CD8-positive, alpha-beta memory T cell (primary cell): ENCODE data around the gene FOXC1. TPM values are rescaled to one million over a fixed set of nuclear protein-coding genes. Genes with fewer than 3 reads are reported as not detected.
A peak's percentile ranks its signal among the peaks of the same experiment; 100 is the strongest.

Experiments
- CTCF ChIA-PET: fragments of 350-600 bp; sonication (Branson Sonifier 250); formaldehyde crosslinking; loops from one replicate; lab custom pipeline; 2021; ENCODE audit warnings: antibody characterized with exemption; lab: Charles Lee
- POLR2A ChIA-PET: fragments of 350-600 bp; sonication (Branson Sonifier 250); formaldehyde crosslinking; loops from one replicate; lab custom pipeline; 2021; ENCODE audit warnings: antibody characterized with exemption; lab: Charles Lee
- DNase-seq, 5 donors: peaks; one replicate each; pipeline versions ENCODE4 v3.0.0 to v3.0.0-alpha.2; 2020 to 2022; ENCODE audit warnings: mixed read lengths in 1 of 5
- H3K27ac ChIP-seq: one replicate; pipeline ENCODE4 v1.7.0; 2013; ENCODE audit warnings: low read depth, mild to moderate bottlenecking, low read length, moderate library complexity
- H3K27me3 ChIP-seq: 2 replicates; pipeline ENCODE4 v1.7.0; 2013; ENCODE audit warnings: low read length, mild to moderate bottlenecking; ENCODE audit not compliant: insufficient read depth, poor library complexity, severe bottlenecking
- H3K36me3 ChIP-seq: 2 replicates; pipeline ENCODE4 v1.7.0; 2013; ENCODE audit warnings: mild to moderate bottlenecking, low read length, moderate library complexity; ENCODE audit not compliant: insufficient read depth
- H3K4me1 ChIP-seq: 2 replicates; pipeline ENCODE4 v1.7.0; 2013; ENCODE audit warnings: mild to moderate bottlenecking, low read length, moderate library complexity; ENCODE audit not compliant: insufficient read depth
- H3K4me3 ChIP-seq: 2 replicates; pipeline ENCODE4 v1.7.0; 2013; ENCODE audit warnings: mild to moderate bottlenecking, low read length
- H3K9me3 ChIP-seq: 2 replicates; pipeline ENCODE4 v1.7.0; 2013; ENCODE audit warnings: mild to moderate bottlenecking, low read length
- H3K27ac Mint-ChIP-seq, 8 donors: one replicate each; pipeline ENCODE4 v1.8.0; 2020 to 2021; ENCODE audit warnings: mixed read lengths in 8 of 8, mild to moderate bottlenecking in 6 of 8, inconsistent platforms in 3 of 8, moderate library complexity in 3 of 8
- H3K27me3 Mint-ChIP-seq, 2 donors: one replicate each; pipeline ENCODE4 v1.8.0; 2020 to 2021; ENCODE audit warnings: mixed read lengths in 2 of 2, mild to moderate bottlenecking in 1 of 2, moderate library complexity in 1 of 2
- H3K36me3 Mint-ChIP-seq, 3 donors: one replicate each; pipeline ENCODE4 v1.8.0; 2020 to 2021; ENCODE audit warnings: mixed read lengths in 3 of 3, inconsistent platforms in 1 of 3, mild to moderate bottlenecking in 1 of 3
- H3K4me1 Mint-ChIP-seq, 3 donors: one replicate each; pipeline ENCODE4 v1.8.0; 2020 to 2021; ENCODE audit warnings: mixed read lengths in 3 of 3, inconsistent platforms in 1 of 3, mild to moderate bottlenecking in 1 of 3
- H3K4me3 Mint-ChIP-seq, 7 donors: one replicate each; pipeline ENCODE4 v1.8.0; 2020 to 2021; ENCODE audit warnings: mixed read lengths in 7 of 7, mild to moderate bottlenecking in 6 of 7, moderate library complexity in 4 of 7, inconsistent platforms in 2 of 7
- H3K9me3 Mint-ChIP-seq, 5 donors: one replicate each; pipeline ENCODE4 v1.8.0; 2020 to 2022; ENCODE audit warnings: mixed read lengths in 5 of 5, mild to moderate bottlenecking in 3 of 5, moderate library complexity in 2 of 5, inconsistent platforms in 1 of 5
- polyA plus RNA-seq: library from polyadenylated mRNA; unstranded; fragments of 300-500 nt; fragmentation: Illumina TruSeq; gene quantifications from one replicate; pipeline ENCODE4 v1.2.3, GENCODE V29; 2021
- total RNA-seq, 2 experiments: library from RNA; stranded (reverse); gene quantifications; one replicate each; pipeline ENCODE4 v1.2.3, GENCODE V29; 2021

FOXC1 gene
- total and polyA plus RNA-seq, 3 experiments from 2014 or later: not detected

DNA sequence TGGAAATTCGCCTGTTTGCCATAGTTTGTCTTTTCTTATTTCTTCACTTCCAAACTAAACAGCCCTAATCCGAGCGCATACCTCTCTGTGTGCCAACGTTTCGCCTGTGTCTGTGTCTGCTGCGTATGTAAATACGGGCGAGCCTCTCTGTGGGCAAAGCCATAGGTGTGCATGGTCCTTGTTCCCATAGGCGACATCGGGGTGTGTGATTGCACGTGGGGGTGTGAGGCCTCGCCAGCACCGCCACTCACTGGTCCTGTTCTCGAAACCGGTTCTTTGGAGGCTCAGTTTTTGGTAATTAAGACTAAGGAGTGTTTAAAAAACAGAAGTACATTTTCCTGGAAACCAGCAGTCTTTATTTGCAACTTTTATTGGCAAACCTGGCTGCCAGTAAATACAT, 6.0 kb upstream of the FOXC1 start:
- no peak for DNase-seq
- Mint-ChIP-seq H3K27me3 (peaks cover 64 to 79% of the 10 kb centered on the region in 2 donors), H3K36me3 (no peaks in the 10 kb centered on the region), H3K4me1 (peaks cover 29 to 40% (median 30%) of the 10 kb centered on the region in 3 donors), H3K9me3 (peaks cover 0 to 2% (median 0%) of the 10 kb centered on the region in 5 donors), H3K27ac (peak overlapping the region in 2 of 8 donors; percentile 29 to 84), H3K4me3 (peak overlapping the region in 2 of 7 donors; percentile 8 to 74)
- Histone ChIP-seq H3K27me3 (peaks cover 75% of the 10 kb centered on the region), H3K36me3 (no peaks in the 10 kb centered on the region), H3K4me1 (peaks cover 34% of the 10 kb centered on the region), H3K9me3 (no peaks in the 10 kb centered on the region), H3K4me3 (no peak overlapping the region), H3K27ac (no peak overlapping the region)
- POLR2A ChIA-PET: no interaction called here
- CTCF ChIA-PET: interaction anchor here (10.7 kb wide), 1 partner anchor 1031 kb away, joined by 150 read pairs; no protein-coding TSS in a partner anchor

GRCh38 chr6:1604158-1605003, 5.3 kb upstream of the FOXC1 start:
- Histone ChIP-seq H3K27me3 (peaks cover 74% of the 10 kb centered on the region), H3K4me3 (no peak overlapping the region)

GRCh38 chr6:1605004-1605892, 4.5 kb upstream of the FOXC1 start:
- H3K4me3 Mint-ChIP-seq: peak overlapping the region in 6 of 7 donors; percentile 32 to 75 (median 65)

More at GRCh38 chr6:1604158-1605003, 5.3 kb upstream of the FOXC1 start:
- ChIA-PET POLR2A (no interaction called here), CTCF (interaction anchor here (0.8 to 4.3 kb wide), 3 partner anchors 7 to 1030 kb away, joined by 4 to 38 read pairs (median 27); no protein-coding TSS in a partner anchor)
- Histone ChIP-seq H3K4me1 (peaks cover 34% of the 10 kb centered on the region), H3K9me3 (no peaks in the 10 kb centered on the region), H3K36me3 (no peaks in the 10 kb centered on the region), H3K27ac (no peak overlapping the region)
- Mint-ChIP-seq H3K27me3 (peaks cover 62 to 83% of the 10 kb centered on the region in 2 donors), H3K9me3 (peaks cover 0 to 2% (median 0%) of the 10 kb centered on the region in 5 donors), H3K36me3 (no peaks in the 10 kb centered on the region), H3K27ac (no peak overlapping the region), H3K4me3 (no peak overlapping the region), H3K4me1 (peaks cover 30 to 46% (median 31%) of the 10 kb centered on the region in 3 donors)
- peak in 4 of 5 donors; percentile 45 to 68 (median 54) for DNase-seq

GRCh38 chr6:1605893-1606779, 3.6 kb upstream of the FOXC1 start:
- peak overlapping the region in 1 of 8 donors; percentile 52 for H3K27ac Mint-ChIP-seq
- H3K27me3 ChIP-seq: peaks cover 61% of the 10 kb centered on the region
- no peak for DNase-seq
- H3K9me3 Mint-ChIP-seq: peaks cover 0 to 2% (median 0%) of the 10 kb centered on the region in 5 donors
- no peaks in the 10 kb centered on the region for H3K36me3 ChIP-seq
- H3K36me3 Mint-ChIP-seq: no peaks in the 10 kb centered on the region
- H3K4me1 ChIP-seq: peaks cover 34% of the 10 kb centered on the region
- no peak overlapping the region for H3K27ac ChIP-seq
- H3K4me3 Mint-ChIP-seq: peak overlapping the region in 5 of 7 donors; percentile 27 to 71 (median 41)
- H3K4me3 ChIP-seq: no peak overlapping the region
- peaks cover 33 to 50% (median 35%) of the 10 kb centered on the region in 3 donors for H3K4me1 Mint-ChIP-seq
- H3K9me3 ChIP-seq: no peaks in the 10 kb centered on the region
- H3K27me3 Mint-ChIP-seq: peaks cover 57 to 70% of the 10 kb centered on the region in 2 donors
- ChIA-PET CTCF (interaction anchor here (0.8 to 4.3 kb wide), 7 partner anchors 9 to 1029 kb away, joined by 3 to 38 read pairs (median 4); no protein-coding TSS in a partner anchor), POLR2A (no interaction called here)

More at GRCh38 chr6:1605004-1605892, 4.5 kb upstream of the FOXC1 start:
- POLR2A ChIA-PET: no interaction called here
- Histone ChIP-seq H3K4me1 (peaks cover 34% of the 10 kb centered on the region), H3K9me3 (no peaks in the 10 kb centered on the region), H3K27ac (no peak overlapping the region), H3K27me3 (peaks cover 66% of the 10 kb centered on the region), H3K4me3 (no peak overlapping the region), H3K36me3 (no peaks in the 10 kb centered on the region)
- H3K4me1 Mint-ChIP-seq: peaks cover 30 to 46% (median 31%) of the 10 kb centered on the region in 3 donors
- H3K36me3 Mint-ChIP-seq: no peaks in the 10 kb centered on the region
- CTCF ChIA-PET: interaction anchor here (0.8 to 4.3 kb wide), 7 partner anchors 8 to 1030 kb away, joined by 3 to 38 read pairs (median 4); no protein-coding TSS in a partner anchor
- peaks cover 0 to 2% (median 0%) of the 10 kb centered on the region in 5 donors for H3K9me3 Mint-ChIP-seq
- no peak for DNase-seq
- H3K27ac Mint-ChIP-seq: peak overlapping the region in 1 of 8 donors; percentile 52
- H3K27me3 Mint-ChIP-seq: peaks cover 59 to 74% of the 10 kb centered on the region in 2 donors

GRCh38 chr6:1606780-1607515, 2.8 kb upstream of the FOXC1 start:
- H3K4me1 Mint-ChIP-seq: peaks cover 35 to 51% (median 37%) of the 10 kb centered on the region in 3 donors
- H3K4me1 ChIP-seq: peaks cover 36% of the 10 kb centered on the region
- H3K4me3 ChIP-seq: no peak overlapping the region

DNA sequence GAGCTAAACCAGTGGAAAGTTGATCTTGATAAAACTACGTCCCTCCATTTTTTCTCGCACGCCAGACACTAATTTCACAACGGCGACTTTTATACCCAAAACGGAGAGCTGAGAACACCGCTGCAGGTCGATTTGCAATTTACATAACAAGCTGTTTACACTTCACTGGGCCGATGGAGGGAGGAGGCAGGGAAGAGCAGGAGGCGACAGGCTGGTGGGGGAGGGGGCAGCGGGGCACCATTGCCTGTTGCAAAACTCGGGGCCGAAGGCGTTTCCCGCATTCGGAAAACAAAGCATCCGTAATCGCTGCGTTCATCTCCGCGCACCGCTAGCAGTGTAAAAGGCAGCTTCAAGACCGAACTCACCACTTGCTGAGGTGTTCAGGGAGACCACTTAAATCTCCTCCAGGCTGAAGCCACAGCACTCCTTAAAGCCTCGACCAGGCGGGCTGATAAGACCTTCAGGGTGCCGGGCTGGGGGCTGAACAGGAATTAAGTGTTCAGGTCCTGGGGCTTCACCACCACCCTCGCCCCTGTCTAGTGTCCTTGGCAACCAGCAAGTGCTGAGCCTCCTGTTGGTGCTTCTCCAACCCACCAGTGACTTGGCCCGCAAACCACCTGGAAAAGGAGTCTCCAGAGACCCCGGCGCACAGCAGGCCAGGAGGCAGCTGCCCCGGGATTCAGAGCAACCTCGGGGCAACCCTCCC, 2.0 kb upstream of the FOXC1 start:
- Mint-ChIP-seq H3K27ac (peak overlapping the region in 1 of 8 donors; percentile 53), H3K4me3 (peak overlapping the region; percentile 43 to 88 (median 71)), H3K36me3 (no peaks in the 10 kb centered on the region), H3K27me3 (peaks cover 59 to 67% of the 10 kb centered on the region in 2 donors), H3K4me1 (peaks cover 41 to 58% (median 45%) of the 10 kb centered on the region in 3 donors), H3K9me3 (peaks cover 0 to 3% (median 0%) of the 10 kb centered on the region in 5 donors)
- Histone ChIP-seq H3K4me3 (no peak overlapping the region), H3K36me3 (no peaks in the 10 kb centered on the region), H3K4me1 (peaks cover 42% of the 10 kb centered on the region), H3K9me3 (no peaks in the 10 kb centered on the region), H3K27ac (no peak overlapping the region), H3K27me3 (peaks cover 61% of the 10 kb centered on the region)
- no peak for DNase-seq
- ChIA-PET POLR2A (interaction anchor here (0.6 kb wide), 1 partner anchor 772 kb away, joined by 7 read pairs; no protein-coding TSS in a partner anchor), CTCF (interaction anchor here (0.8 to 4.3 kb wide), 5 partner anchors 9 to 1027 kb away, joined by 3 to 38 read pairs (median 6); no protein-coding TSS in a partner anchor)

More at GRCh38 chr6:1606780-1607515, 2.8 kb upstream of the FOXC1 start:
- peak overlapping the region; percentile 43 to 76 (median 55) for H3K4me3 Mint-ChIP-seq
- H3K9me3 Mint-ChIP-seq: peaks cover 0 to 1% (median 0%) of the 10 kb centered on the region in 5 donors
- Histone ChIP-seq H3K27ac (no peak overlapping the region), H3K9me3 (no peaks in the 10 kb centered on the region), H3K36me3 (no peaks in the 10 kb centered on the region), H3K27me3 (peaks cover 61% of the 10 kb centered on the region)
- no peak for DNase-seq
- peaks cover 54 to 67% of the 10 kb centered on the region in 2 donors for H3K27me3 Mint-ChIP-seq
- CTCF ChIA-PET: interaction anchor here (0.8 to 4.3 kb wide), 6 partner anchors 8 to 1028 kb away, joined by 3 to 38 read pairs (median 5); no protein-coding TSS in a partner anchor
- H3K27ac Mint-ChIP-seq: peak overlapping the region in 1 of 8 donors; percentile 53
- POLR2A ChIA-PET: interaction anchor here (0.6 kb wide), 1 partner anchor 772 kb away, joined by 7 read pairs; no protein-coding TSS in a partner anchor
- no peaks in the 10 kb centered on the region for H3K36me3 Mint-ChIP-seq
